GM12878 (cell line): ENCODE results near the gene SELENOW. TPM values are rescaled to one million over a fixed set of nuclear protein-coding genes. Genes with fewer than 3 reads are reported as not detected.

Source experiments
- ATAC-seq: fragments of 200-7000 bp; cut with Tn5 transposase; 3 replicates; pipeline ENCODE4 v1.9.1; 2020; ENCODE audit warnings: mild to moderate bottlenecking, moderate library complexity
- BruUV-seq: library from RNA; stranded (reverse); fragments of 400-500 nt; replicated peaks from 2 replicates; lab custom pipeline; 2021; lab: Mats Ljungman, UMichigan
- CTCF ChIA-PET: fragments of 300-600 bp; sonication (Branson Sonifier 250); formaldehyde crosslinking; extraction: SDS; loops from one replicate; lab custom pipeline; 2021; ENCODE audit warnings: inconsistent platforms; lab: Yijun Ruan, JAX
- POLR2A ChIA-PET: fragments of 350-600 bp; formaldehyde crosslinking; extraction: SDS; loops from one replicate; lab custom pipeline; 2021; ENCODE audit warnings: inconsistent platforms; lab: Charles Lee
- RAD21 ChIA-PET: fragments of 300-600 bp; sonication (Branson Sonifier 250); formaldehyde crosslinking; loops from one replicate; lab custom pipeline; 2023; ENCODE audit warnings: antibody characterized with exemption; ENCODE audit not compliant: unreplicated experiment; lab: Charles Lee
- SMC1A ChIA-PET: fragments of 300-600 bp; sonication (Branson Sonifier 250); formaldehyde crosslinking; loops from one replicate; lab custom pipeline; 2023; ENCODE audit not compliant: unreplicated experiment, uncharacterized antibody; lab: Charles Lee
- DNase-seq: peaks from one replicate; pipeline ENCODE4 v3.0.0-alpha.2; 2011; ENCODE audit warnings: low read depth, low spot score
- FAIRE-seq: peaks from 3 replicates; lab custom pipeline; 2011; peaks lifted over from hg19 to GRCh38; lab: Jason Lieb, UNC
- H2AFZ ChIP-seq: 2 replicates; pipeline ENCODE4 v1.6.0; 2011; ENCODE audit warnings: low read depth, low read length, control low read depth; ENCODE audit not compliant: control insufficient read depth
- H3K27ac ChIP-seq: 2 replicates; pipeline ENCODE4 v1.5.1; 2011; ENCODE audit warnings: control low read depth; ENCODE audit not compliant: control insufficient read depth, insufficient read depth
- H3K27me3 ChIP-seq, 2 experiments: replicated peaks in 1 of 2; 2 replicates each; pipeline versions ENCODE4 v1.6.0 to v1.6.1; 2011; ENCODE audit warnings: low read length in 1 of 2; ENCODE audit not compliant: control insufficient read depth in 2 of 2, insufficient read depth in 2 of 2
- H3K36me3 ChIP-seq, 2 experiments: 2 replicates each; pipeline ENCODE4 v1.5.1; 2011; ENCODE audit warnings: low read length in 1 of 2; ENCODE audit not compliant: control insufficient read depth in 2 of 2, insufficient read depth in 2 of 2
- H3K4me1 ChIP-seq: 2 replicates; pipeline ENCODE4 v1.6.1; 2011; ENCODE audit warnings: mild to moderate bottlenecking, low read length, moderate library complexity, mixed read lengths; ENCODE audit not compliant: control insufficient read depth, insufficient read depth
- H3K4me2 ChIP-seq: 2 replicates; pipeline ENCODE4 v1.6.0; 2011; ENCODE audit warnings: control low read depth; ENCODE audit not compliant: control insufficient read depth, insufficient read depth
- H3K4me3 ChIP-seq: fragments of 200-600 bp; sonication (generic); 2 replicates; pipeline ENCODE4 v1.5.1; 2016
- H3K79me2 ChIP-seq: 2 replicates; pipeline ENCODE4 v1.6.0; 2011; ENCODE audit warnings: low read length; ENCODE audit not compliant: control insufficient read depth, insufficient read depth
- H3K9ac ChIP-seq: 2 replicates; pipeline ENCODE4 v1.8.0; 2011; ENCODE audit warnings: low read length, control low read depth, mixed read lengths; ENCODE audit not compliant: control insufficient read depth, insufficient read depth
- H3K9me3 ChIP-seq: replicated peaks from 3 replicates; pipeline ENCODE4 v1.5.1; 2011; ENCODE audit warnings: mild to moderate bottlenecking, low read length; ENCODE audit not compliant: control insufficient read depth, insufficient read depth
- H4K20me1 ChIP-seq: 2 replicates; pipeline ENCODE4 v1.6.0; 2011; ENCODE audit not compliant: control insufficient read depth, insufficient read depth
- EED ChIP-seq: sonication (generic); IDR thresholded peaks from 2 replicates; pipeline ENCODE4 v1.6.1; 2016; ENCODE audit warnings: antibody characterized with exemption, low read depth
- EGR1 ChIP-seq, 2 experiments: IDR thresholded peaks; 1 replicate in 1 of 2; 2 replicates in 1 of 2; pipeline ENCODE4 v1.6.1; 2011 to 2012; ENCODE audit warnings: low read depth in 2 of 2, low read length in 2 of 2, borderline replicate concordance in 1 of 2, mild to moderate bottlenecking in 1 of 2, moderate library complexity in 1 of 2
- ELK1 ChIP-seq: IDR thresholded peaks from 2 replicates; pipeline ENCODE4 v1.6.1; 2012; ENCODE audit warnings: low read depth, low read length, improper control_type of control experiment
- EP300 ChIP-seq, 2 experiments: fragments of 150-350 bp in 1 of 2; IDR thresholded peaks; 2 replicates each; pipeline ENCODE4 v1.6.1; 2011 to 2012; ENCODE audit warnings: low read depth in 2 of 2, low read length in 2 of 2, borderline replicate concordance in 1 of 2, improper control_type of control experiment in 1 of 2, inconsistent platforms in 1 of 2; ENCODE audit not compliant: control insufficient read depth in 1 of 2
- HDAC6 ChIP-seq: fragments of 200-600 bp; sonication (generic); IDR thresholded peaks from one replicate; pipeline ENCODE4 v1.8.0; 2017; ENCODE audit warnings: antibody characterized with exemption; ENCODE audit not compliant: unreplicated experiment
- KAT2A ChIP-seq: conservative IDR thresholded peaks from 2 replicates; pipeline ENCODE4 v1.6.1; 2011; ENCODE audit warnings: low read depth, low read length; ENCODE audit not compliant: control insufficient read depth
- MTA2 ChIP-seq: fragments of 450-650 bp; IDR thresholded peaks from 2 replicates; pipeline ENCODE4 v1.6.1; 2016; ENCODE audit warnings: low read depth, mild to moderate bottlenecking, moderate library complexity
- NFYB ChIP-seq: IDR thresholded peaks from 2 replicates; pipeline ENCODE4 v1.6.1; 2011; ENCODE audit warnings: low read depth, mild to moderate bottlenecking, low read length, improper control_type of control experiment, moderate library complexity; ENCODE audit not compliant: insufficient read depth
- NR2C2 ChIP-seq: IDR thresholded peaks from 2 replicates; pipeline ENCODE4 v1.6.1; 2011; ENCODE audit warnings: borderline replicate concordance, low read depth; ENCODE audit not compliant: control insufficient read depth, insufficient read length
- PKNOX1 ChIP-seq: fragments of 450-650 bp; IDR thresholded peaks from 2 replicates; pipeline ENCODE4 v1.6.1; 2016; ENCODE audit warnings: mild to moderate bottlenecking
- POLR2A ChIP-seq: IDR thresholded peaks from 2 replicates; pipeline ENCODE4 v1.6.1; 2011; ENCODE audit warnings: low read depth, mild to moderate bottlenecking, low read length
- POLR2AphosphoS2 ChIP-seq: IDR thresholded peaks from 2 replicates; pipeline ENCODE4 v1.6.1; 2011; ENCODE audit warnings: low read depth, mild to moderate bottlenecking, low read length, improper control_type of control experiment, moderate library complexity
- RB1 ChIP-seq: fragments of 450-650 bp; formaldehyde crosslinking; IDR thresholded peaks from 2 replicates; pipeline ENCODE4 v1.6.1; 2017; ENCODE audit warnings: mild to moderate bottlenecking, borderline replicate concordance
- TARDBP ChIP-seq: IDR thresholded peaks from 2 replicates; pipeline ENCODE4 v1.6.1; 2016; ENCODE audit warnings: borderline replicate concordance
- YY1 ChIP-seq: IDR thresholded peaks from 2 replicates; pipeline ENCODE4 v1.6.1; 2011; ENCODE audit warnings: low read depth, mild to moderate bottlenecking, low read length
- WGBS: methylation state at CpG from one replicate; pipeline ENCODE4 v1.1.6; 2016; ENCODE audit warnings: low lambda C conversion rate; ENCODE audit not compliant: insufficient replicate concordance, insufficient coverage; ENCODE audit errors: missing lambda C conversion rate; 5-methylcytosine and 5-hydroxymethylcytosine counted together
- in situ Hi-C: fragments of 300-500 bp; cut with MboI; formaldehyde crosslinking; loops from 9 replicates; pipeline ENCODE4 v1.14.3; 2018; ENCODE audit warnings: mixed read lengths
- intact Hi-C: fragments of 100-400 bp; cut with micrococcal nuclease; formaldehyde crosslinking; loops from one replicate; pipeline ENCODE4 v1.14.2; 2022; ENCODE audit not compliant: unreplicated experiment
- polyA plus RNA-seq, 11 experiments: library from polyadenylated mRNA; depleted of rRNA in 4 of 11; unstranded in 6 of 11; stranded (reverse) in 5 of 11; fragments of >200 nt; fragmentation: Nextera tagmentation in 4 of 11; fragmentation: Illumina TruSeq in 1 of 11; extraction: Ambion mirVana in 4 of 11; extraction: Trizol in 1 of 11; gene quantifications; 1 replicate in 1 of 11; 2 replicates in 10 of 11; pipeline versions ENCODE4 v1.2.1 to v1.2.3, GENCODE V29; 2011 to 2016; ENCODE audit warnings: inconsistent platforms in 2 of 11, missing spikeins in 2 of 11, low read depth in 1 of 11
- total RNA-seq, 4 experiments: library from RNA; depleted of rRNA in 3 of 4; stranded (reverse); fragments of >200 nt in 3 of 4; fragmentation: Illumina TruSeq in 1 of 4; extraction: Trizol in 1 of 4; gene quantifications; 2 replicates each; pipeline versions ENCODE4 v1.2.1 to v1.2.3, GENCODE V29; 2013 to 2021
- TF ChIP-seq, protein P1 (sequence below): fragments of 450-650 bp; IDR thresholded peaks from 2 replicates; pipeline ENCODE4 v1.6.1; 2017; ENCODE audit warnings: mild to moderate bottlenecking, moderate library complexity

Gene SELENOW
- total and polyA plus RNA-seq, 10 of the 15 experiments (the other 5 are each of a cell fraction or from before 2014, with no cell fraction given): 53.3 to 186 (median 101) TPM

- TF ChIP-seq EP300 (IDR thresholded peaks at IDR 0.05; ENCODE audit: borderline replicate concordance in 1 of 2, control insufficient read depth in 1 of 2, low read depth in 2 of 2, low read length in 2 of 2) (no peak), ELK1 (no peak), NR2C2 (no peak), POLR2A (no peak), YY1 (no peak), EED (no peak)
- TF ChIP-seq, all 136 proteins: peak for 0
These were observed 12.2 kb upstream of the SELENOW start (continued) for GRCh38 chr19:47766359-47766620.

GRCh38 chr19:47766670-47767069 lies 11.8 kb upstream of the SELENOW start:
- ATAC-seq: no peak
- TF ChIP-seq PKNOX1: no peak
- TF ChIP-seq TARDBP: no peak
- TF ChIP-seq POLR2AphosphoS2: no peak
- no peak for TF ChIP-seq MTA2
- TF ChIP-seq RB1: no peak
- TF ChIP-seq HDAC6: no peak
- no peak for TF ChIP-seq NFYB
- no peak for TF ChIP-seq KAT2A
- TF ChIP-seq EGR1 (IDR thresholded peaks at IDR 0.05; ENCODE audit: borderline replicate concordance in 1 of 2, low read depth in 2 of 2, low read length in 2 of 2): no peak
- TF ChIP-seq, protein P1, sequence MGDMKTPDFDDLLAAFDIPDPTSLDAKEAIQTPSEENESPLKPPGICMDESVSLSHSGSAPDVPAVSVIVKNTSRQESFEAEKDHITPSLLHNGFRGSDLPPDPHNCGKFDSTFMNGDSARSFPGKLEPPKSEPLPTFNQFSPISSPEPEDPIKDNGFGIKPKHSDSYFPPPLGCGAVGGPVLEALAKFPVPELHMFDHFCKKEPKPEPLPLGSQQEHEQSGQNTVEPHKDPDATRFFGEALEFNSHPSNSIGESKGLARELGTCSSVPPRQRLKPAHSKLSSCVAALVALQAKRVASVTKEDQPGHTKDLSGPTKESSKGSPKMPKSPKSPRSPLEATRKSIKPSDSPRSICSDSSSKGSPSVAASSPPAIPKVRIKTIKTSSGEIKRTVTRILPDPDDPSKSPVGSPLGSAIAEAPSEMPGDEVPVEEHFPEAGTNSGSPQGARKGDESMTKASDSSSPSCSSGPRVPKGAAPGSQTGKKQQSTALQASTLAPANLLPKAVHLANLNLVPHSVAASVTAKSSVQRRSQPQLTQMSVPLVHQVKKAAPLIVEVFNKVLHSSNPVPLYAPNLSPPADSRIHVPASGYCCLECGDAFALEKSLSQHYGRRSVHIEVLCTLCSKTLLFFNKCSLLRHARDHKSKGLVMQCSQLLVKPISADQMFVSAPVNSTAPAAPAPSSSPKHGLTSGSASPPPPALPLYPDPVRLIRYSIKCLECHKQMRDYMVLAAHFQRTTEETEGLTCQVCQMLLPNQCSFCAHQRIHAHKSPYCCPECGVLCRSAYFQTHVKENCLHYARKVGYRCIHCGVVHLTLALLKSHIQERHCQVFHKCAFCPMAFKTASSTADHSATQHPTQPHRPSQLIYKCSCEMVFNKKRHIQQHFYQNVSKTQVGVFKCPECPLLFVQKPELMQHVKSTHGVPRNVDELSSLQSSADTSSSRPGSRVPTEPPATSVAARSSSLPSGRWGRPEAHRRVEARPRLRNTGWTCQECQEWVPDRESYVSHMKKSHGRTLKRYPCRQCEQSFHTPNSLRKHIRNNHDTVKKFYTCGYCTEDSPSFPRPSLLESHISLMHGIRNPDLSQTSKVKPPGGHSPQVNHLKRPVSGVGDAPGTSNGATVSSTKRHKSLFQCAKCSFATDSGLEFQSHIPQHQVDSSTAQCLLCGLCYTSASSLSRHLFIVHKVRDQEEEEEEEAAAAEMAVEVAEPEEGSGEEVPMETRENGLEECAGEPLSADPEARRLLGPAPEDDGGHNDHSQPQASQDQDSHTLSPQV: no peak

More at GRCh38 chr19:47766670-47767069, 11.8 kb upstream of the SELENOW start:
- Histone ChIP-seq H3K4me1 (no peaks in the 10 kb centered on the region), H3K36me3 (no peaks in the 10 kb centered on the region), H3K27ac (no peak overlapping the region), H2AFZ (no peak overlapping the region), H3K4me3 (no peak overlapping the region), H3K79me2 (no peaks in the 10 kb centered on the region), H3K9ac (no peak overlapping the region), H3K27me3 (no peaks in the 10 kb centered on the region), H4K20me1 (no peaks in the 10 kb centered on the region), H3K9me3 (no peaks in the 10 kb centered on the region), H3K4me2 (no peak overlapping the region)
- POLR2A ChIA-PET: no interaction called here
- DNase-seq: no peak
- FAIRE-seq: no peak
- intact Hi-C loops (loop anchor here (2.0 kb wide), 1 partner anchor 22 kb away; no protein-coding TSS in a partner anchor), in situ Hi-C loops (no loop called here)
- CTCF ChIA-PET: interaction anchor here (1.6 to 6.3 kb wide), 5 partner anchors 9 to 97 kb away, joined by 3 to 75 read pairs (median 8); partner anchors contain the start of gene NOP53
- SMC1A ChIA-PET: interaction anchor here (1.3 to 2.4 kb wide), 2 partner anchors 21 to 97 kb away, joined by 3 to 5 read pairs; no protein-coding TSS in a partner anchor
- 69% methylated on average over 7 of the region's 7 CpGs for WGBS
- RAD21 ChIA-PET: interaction anchor here (1.5 kb wide), 1 partner anchor 24 kb away, joined by 6 read pairs; no protein-coding TSS in a partner anchor
- no TSS peak for BruUV-seq
